ENCODE results near the gene NR1I3. TPM values are rescaled to one million over a fixed set of nuclear protein-coding genes. Genes with fewer than 3 reads are reported as not detected.

NR1I3 gene
- total and polyA plus RNA-seq, 9 donors = not detected

GRCh38 chr1:161241682-161242081 lies 3.7 kb upstream of the NR1I3 start:
- no peak overlapping the region for H3K4me3 ChIP-seq
- no peak for DNase-seq
- no peaks in the 10 kb centered on the region for H3K27me3 ChIP-seq
- H3K4me1 ChIP-seq (ENCODE audit: insufficient read depth) = no peaks in the 10 kb centered on the region
- intact Hi-C loops (cut with DNase I) = no loop called here
- H3K9me3 ChIP-seq = no peaks in the 10 kb centered on the region
- no peak overlapping the region for H3K27ac ChIP-seq
- 66 to 90% (median 85%) methylated on average over 3 of the region's 3 CpGs for WGBS, 3 donors
- no peak for TF ChIP-seq POLR2A (IDR thresholded peaks at IDR 0.05)
- TF ChIP-seq EP300 (IDR thresholded peaks at IDR 0.05) = no peak
- no peak for TF ChIP-seq CTCF (IDR thresholded peaks at IDR 0.05)
- no peaks in the 10 kb centered on the region for H3K36me3 ChIP-seq

GRCh38 chr1:161235957-161236775 lies 1.8 kb downstream of the NR1I3 start:
- DNase-seq = no peak
- Histone ChIP-seq H3K4me3 (no peak overlapping the region), H3K9me3 (no peaks in the 10 kb centered on the region), H3K4me1 (ENCODE audit: insufficient read depth) (no peaks in the 10 kb centered on the region), H3K36me3 (no peaks in the 10 kb centered on the region), H3K27ac (no peak overlapping the region), H3K27me3 (no peaks in the 10 kb centered on the region)
- 60 to 86% (median 65%) methylated on average over 5 of the region's 5 CpGs for WGBS, 3 donors
- TF ChIP-seq EP300 (IDR thresholded peaks at IDR 0.05) (no peak), POLR2A (IDR thresholded peaks at IDR 0.05) (no peak), CTCF (IDR thresholded peaks at IDR 0.05) (no peak)
- intact Hi-C loops (cut with DNase I) = no loop called here

GRCh38 chr1:161233102-161233501 lies 4.9 kb downstream of the NR1I3 start:
- H3K9me3 ChIP-seq = no peaks in the 10 kb centered on the region
- no peak overlapping the region for H3K27ac ChIP-seq
- 80 to 85% (median 82%) methylated on average over 9 of the region's 9 CpGs for WGBS, 3 donors
- H3K4me3 ChIP-seq = no peak overlapping the region
- intact Hi-C loops (cut with DNase I) = no loop called here
- H3K4me1 ChIP-seq (ENCODE audit: insufficient read depth) = no peaks in the 10 kb centered on the region
- TF ChIP-seq POLR2A (IDR thresholded peaks at IDR 0.05) (no peak), CTCF (IDR thresholded peaks at IDR 0.05) (no peak), EP300 (IDR thresholded peaks at IDR 0.05) (no peak)
- no peak for DNase-seq
- H3K36me3 ChIP-seq = no peaks in the 10 kb centered on the region
- H3K27me3 ChIP-seq = no peaks in the 10 kb centered on the region

GRCh38 chr1:161230762-161231161 lies 7.2 kb downstream of the NR1I3 start:
- no peak for DNase-seq
- no peaks in the 10 kb centered on the region for H3K36me3 ChIP-seq

More at GRCh38 chr1:161230762-161231161, 7.2 kb downstream of the NR1I3 start:
- TF ChIP-seq EP300 (IDR thresholded peaks at IDR 0.05) (no peak), CTCF (IDR thresholded peaks at IDR 0.05) (no peak), POLR2A (IDR thresholded peaks at IDR 0.05) (no peak)
- Histone ChIP-seq H3K4me3 (no peak overlapping the region), H3K4me1 (ENCODE audit: insufficient read depth) (peaks cover 5% of the 10 kb centered on the region), H3K27me3 (no peaks in the 10 kb centered on the region), H3K9me3 (no peaks in the 10 kb centered on the region), H3K27ac (no peak overlapping the region)
- 91 to 98% (median 94%) methylated on average over 7 of the region's 7 CpGs for WGBS, 3 donors
- intact Hi-C loops (cut with DNase I) = no loop called here

Data from ovary (tissue), 9 donors.